SK-N-SH (cell line): ENCODE results near the gene TP53TG5. TPM values are rescaled to one million over a fixed set of nuclear protein-coding genes. Genes with fewer than 3 reads are reported as not detected.

Experiments
- CTCF ChIA-PET: fragments of 300-600, 350-600 bp; formaldehyde crosslinking; extraction: SDS; loops from one replicate; lab custom pipeline; 2021; lab: Yijun Ruan, JAX
- POLR2A ChIA-PET: fragments of 350-600 bp; sonication (Branson Sonifier 250); formaldehyde crosslinking; extraction: SDS; loops from one replicate; lab custom pipeline; 2020; ENCODE audit warnings: antibody characterized with exemption, inconsistent platforms; lab: Yijun Ruan, JAX
- DNase-seq: peaks from one replicate; pipeline ENCODE4 v3.0.0; 2012
- H2AFZ ChIP-seq: fragments of 200-600 bp; sonication (generic); 2 replicates; pipeline ENCODE4 v1.8.1; 2016; ENCODE audit warnings: antibody characterized with exemption, mild to moderate bottlenecking, low read depth
- H3F3A ChIP-seq: fragments of 200-600 bp; sonication (generic); replicated peaks from 2 replicates; pipeline ENCODE3; 2016; ENCODE audit warnings: antibody characterized with exemption, mild to moderate bottlenecking; ENCODE audit not compliant: insufficient read depth
- H3K27ac ChIP-seq, 2 experiments: fragments of 200-500 bp in 1 of 2; fragments of 200-600 bp in 1 of 2; sonication (Bioruptor generic) in 1 of 2; sonication (generic), shearing (Covaris generic) in 1 of 2; 2 replicates each; pipeline versions ENCODE4 v1.5.1 to v1.6.1; 2014 to 2016; ENCODE audit warnings: low read depth in 2 of 2, inconsistent platforms in 1 of 2, low read length in 1 of 2, mild to moderate bottlenecking in 1 of 2, mixed read lengths in 1 of 2
- H3K27me3 ChIP-seq: fragments of 200-600 bp; sonication (generic), shearing (Covaris generic); 2 replicates; pipeline ENCODE4 v1.6.1; 2016; ENCODE audit warnings: mixed run types; ENCODE audit not compliant: insufficient read depth
- H3K36me3 ChIP-seq, 2 experiments: fragments of 200-500 bp in 1 of 2; fragments of 200-600 bp in 1 of 2; sonication (Bioruptor generic) in 1 of 2; sonication (generic) in 1 of 2; replicated peaks in 1 of 2; 2 replicates each; pipeline versions ENCODE3 to v1.5.1; 2014 to 2016; ENCODE audit warnings: low read length in 1 of 2, mild to moderate bottlenecking in 1 of 2; ENCODE audit not compliant: insufficient read depth in 2 of 2, control insufficient read depth in 1 of 2
- H3K4me1 ChIP-seq, 2 experiments: fragments of 200-500 bp in 1 of 2; fragments of 200-600 bp in 1 of 2; sonication (Bioruptor generic) in 1 of 2; sonication (generic), shearing (Covaris generic) in 1 of 2; 2 replicates each; pipeline versions ENCODE4 v1.5.1 to v1.6.1; 2014 to 2016; ENCODE audit warnings: low read depth in 1 of 2, low read length in 1 of 2, mixed run types in 1 of 2; ENCODE audit not compliant: insufficient read depth in 2 of 2, control insufficient read depth in 1 of 2
- H3K4me2 ChIP-seq: fragments of 200-600 bp; sonication (generic), shearing (Covaris generic); 2 replicates; pipeline ENCODE4 v1.6.1; 2017; ENCODE audit warnings: mixed run types
- H3K4me3 ChIP-seq, 2 experiments: fragments of 200-500 bp in 1 of 2; fragments of 200-600 bp in 1 of 2; sonication (Bioruptor generic) in 1 of 2; sonication (generic), shearing (Covaris generic) in 1 of 2; 2 replicates each; pipeline versions ENCODE4 v1.5.1 to v1.8.1; 2014 to 2016; ENCODE audit warnings: low read depth in 2 of 2, inconsistent platforms in 1 of 2, low read length in 1 of 2, mild to moderate bottlenecking in 1 of 2, mixed read lengths in 1 of 2, moderate library complexity in 1 of 2
- H3K79me2 ChIP-seq: fragments of 200-600 bp; sonication (generic); 2 replicates; pipeline ENCODE4 v1.8.1; 2017; ENCODE audit warnings: mild to moderate bottlenecking; ENCODE audit not compliant: insufficient read depth
- H3K9ac ChIP-seq: fragments of 200-600 bp; sonication (generic); 2 replicates; pipeline ENCODE4 v1.6.1; 2017; ENCODE audit warnings: mixed run types
- H3K9me2 ChIP-seq: fragments of 200-600 bp; sonication (generic); 2 replicates; pipeline ENCODE4 v1.6.1; 2017; ENCODE audit warnings: mixed run types
- H3K9me3 ChIP-seq: fragments of 200-600 bp; sonication (generic); 2 replicates; pipeline ENCODE4 v1.6.1; 2017; ENCODE audit warnings: mixed run types, mild to moderate bottlenecking, moderate library complexity
- H4K20me1 ChIP-seq: fragments of 200-600 bp; sonication (generic); 2 replicates; pipeline ENCODE4 v1.6.1; 2017; ENCODE audit warnings: mild to moderate bottlenecking, mixed run types; ENCODE audit not compliant: insufficient read depth
- CTCF ChIP-seq: fragments of 200-600 bp; sonication (generic); IDR thresholded peaks from 2 replicates; pipeline ENCODE4 v1.6.1; 2017; ENCODE audit warnings: antibody characterized with exemption, mild to moderate bottlenecking, moderate library complexity
- ELF1 ChIP-seq: IDR thresholded peaks from 2 replicates; pipeline ENCODE4 v1.4.0; 2012
- EZH2phosphoT487 ChIP-seq: fragments of 200-600 bp; sonication (generic); IDR thresholded peaks from 2 replicates; pipeline ENCODE4 v1.6.1; 2017; ENCODE audit warnings: low read depth, mixed run types, mild to moderate bottlenecking, antibody characterized with exemption, moderate library complexity, borderline replicate concordance
- FOXM1 ChIP-seq: IDR thresholded peaks from 2 replicates; pipeline ENCODE4 v1.4.0; 2012; ENCODE audit warnings: low read depth, mild to moderate bottlenecking
- GABPA ChIP-seq: IDR thresholded peaks from 2 replicates; pipeline ENCODE4 v1.4.0; 2012; ENCODE audit warnings: low read depth, mild to moderate bottlenecking
- GATA2 ChIP-seq: sonication (generic); formaldehyde crosslinking; IDR thresholded peaks from 2 replicates; pipeline ENCODE4 v1.5.0; 2020; ENCODE audit warnings: mild to moderate bottlenecking, missing genetic modification reagents
- MXI1 ChIP-seq: IDR thresholded peaks from 2 replicates; pipeline ENCODE4 v1.6.1; 2012; ENCODE audit warnings: mild to moderate bottlenecking, low read depth, low read length, improper control_type of control experiment
- RCOR1 ChIP-seq: fragments of 150-350 bp; IDR thresholded peaks from 2 replicates; pipeline ENCODE4 v1.6.1; 2017; ENCODE audit warnings: antibody characterized with exemption, low read length
- TCF12 ChIP-seq: IDR thresholded peaks from 2 replicates; pipeline ENCODE4 v1.4.0; 2012
- WGBS: methylation state at CpG from one replicate; pipeline ENCODE4 v1.1.6; 2017; ENCODE audit warnings: low lambda C conversion rate; 5-methylcytosine and 5-hydroxymethylcytosine counted together
- polyA plus RNA-seq, 3 experiments: library from polyadenylated mRNA; depleted of rRNA; stranded (reverse); fragments of >200 nt; gene quantifications; 2 replicates each; pipeline ENCODE4 v1.2.3, GENCODE V29; 2012
- TF ChIP-seq, protein P1 (sequence below): IDR thresholded peaks from 2 replicates; pipeline ENCODE4 v1.4.0; 2012; ENCODE audit warnings: low read depth, borderline replicate concordance
- TF ChIP-seq, protein P2 (sequence below): fragments of 150-350 bp; IDR thresholded peaks from 2 replicates; pipeline ENCODE4 v1.6.1; 2016; ENCODE audit warnings: mild to moderate bottlenecking, low read depth, low read length
- TF ChIP-seq, protein P3 (sequence below): IDR thresholded peaks from 2 replicates; pipeline ENCODE4 v1.6.1; 2012; ENCODE audit warnings: mild to moderate bottlenecking, low read depth, low read length, moderate library complexity

TP53TG5 gene
- polyA plus RNA-seq, 1 of the 3 experiments (the other 2 are of a cell fraction) = not detected

- peak overlapping the region in 1 of 2 experiments; percentile 96; a peak in 1 of 4 replicates for H3K27ac ChIP-seq
- no peak overlapping the region for H2AFZ ChIP-seq
- H3K9me3 ChIP-seq = no peaks in the 10 kb centered on the region
- no peak overlapping the region for H3K4me2 ChIP-seq
- H3K9me2 ChIP-seq = no peaks in the 10 kb centered on the region
- TF ChIP-seq GABPA (no peak), RCOR1 (no peak), CTCF (no peak), GATA2 (CRISPR knock-in tag) (no peak), ELF1 (no peak), TCF12 (no peak), EZH2phosphoT487 (no peak), MXI1 (no peak), FOXM1 (no peak)
- TF ChIP-seq, protein P1, sequence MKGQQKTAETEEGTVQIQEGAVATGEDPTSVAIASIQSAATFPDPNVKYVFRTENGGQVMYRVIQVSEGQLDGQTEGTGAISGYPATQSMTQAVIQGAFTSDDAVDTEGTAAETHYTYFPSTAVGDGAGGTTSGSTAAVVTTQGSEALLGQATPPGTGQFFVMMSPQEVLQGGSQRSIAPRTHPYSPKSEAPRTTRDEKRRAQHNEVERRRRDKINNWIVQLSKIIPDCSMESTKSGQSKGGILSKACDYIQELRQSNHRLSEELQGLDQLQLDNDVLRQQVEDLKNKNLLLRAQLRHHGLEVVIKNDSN = no peak
- TF ChIP-seq, protein P2, sequence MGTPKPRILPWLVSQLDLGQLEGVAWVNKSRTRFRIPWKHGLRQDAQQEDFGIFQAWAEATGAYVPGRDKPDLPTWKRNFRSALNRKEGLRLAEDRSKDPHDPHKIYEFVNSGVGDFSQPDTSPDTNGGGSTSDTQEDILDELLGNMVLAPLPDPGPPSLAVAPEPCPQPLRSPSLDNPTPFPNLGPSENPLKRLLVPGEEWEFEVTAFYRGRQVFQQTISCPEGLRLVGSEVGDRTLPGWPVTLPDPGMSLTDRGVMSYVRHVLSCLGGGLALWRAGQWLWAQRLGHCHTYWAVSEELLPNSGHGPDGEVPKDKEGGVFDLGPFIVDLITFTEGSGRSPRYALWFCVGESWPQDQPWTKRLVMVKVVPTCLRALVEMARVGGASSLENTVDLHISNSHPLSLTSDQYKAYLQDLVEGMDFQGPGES = no peak
- TF ChIP-seq, protein P3, sequence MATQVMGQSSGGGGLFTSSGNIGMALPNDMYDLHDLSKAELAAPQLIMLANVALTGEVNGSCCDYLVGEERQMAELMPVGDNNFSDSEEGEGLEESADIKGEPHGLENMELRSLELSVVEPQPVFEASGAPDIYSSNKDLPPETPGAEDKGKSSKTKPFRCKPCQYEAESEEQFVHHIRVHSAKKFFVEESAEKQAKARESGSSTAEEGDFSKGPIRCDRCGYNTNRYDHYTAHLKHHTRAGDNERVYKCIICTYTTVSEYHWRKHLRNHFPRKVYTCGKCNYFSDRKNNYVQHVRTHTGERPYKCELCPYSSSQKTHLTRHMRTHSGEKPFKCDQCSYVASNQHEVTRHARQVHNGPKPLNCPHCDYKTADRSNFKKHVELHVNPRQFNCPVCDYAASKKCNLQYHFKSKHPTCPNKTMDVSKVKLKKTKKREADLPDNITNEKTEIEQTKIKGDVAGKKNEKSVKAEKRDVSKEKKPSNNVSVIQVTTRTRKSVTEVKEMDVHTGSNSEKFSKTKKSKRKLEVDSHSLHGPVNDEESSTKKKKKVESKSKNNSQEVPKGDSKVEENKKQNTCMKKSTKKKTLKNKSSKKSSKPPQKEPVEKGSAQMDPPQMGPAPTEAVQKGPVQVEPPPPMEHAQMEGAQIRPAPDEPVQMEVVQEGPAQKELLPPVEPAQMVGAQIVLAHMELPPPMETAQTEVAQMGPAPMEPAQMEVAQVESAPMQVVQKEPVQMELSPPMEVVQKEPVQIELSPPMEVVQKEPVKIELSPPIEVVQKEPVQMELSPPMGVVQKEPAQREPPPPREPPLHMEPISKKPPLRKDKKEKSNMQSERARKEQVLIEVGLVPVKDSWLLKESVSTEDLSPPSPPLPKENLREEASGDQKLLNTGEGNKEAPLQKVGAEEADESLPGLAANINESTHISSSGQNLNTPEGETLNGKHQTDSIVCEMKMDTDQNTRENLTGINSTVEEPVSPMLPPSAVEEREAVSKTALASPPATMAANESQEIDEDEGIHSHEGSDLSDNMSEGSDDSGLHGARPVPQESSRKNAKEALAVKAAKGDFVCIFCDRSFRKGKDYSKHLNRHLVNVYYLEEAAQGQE = no peak
- WGBS = 88% methylated on average over 4 of the region's 5 CpGs
- H3K4me3 ChIP-seq = no peak overlapping the region
- peaks cover 82% of the 10 kb centered on the region for H3K79me2 ChIP-seq
- no peak for DNase-seq
- ChIA-PET POLR2A (no interaction called here), CTCF (interaction anchor here (1.7 to 4.3 kb wide), 5 partner anchors 12 to 97 kb away, joined by 4 to 31 read pairs (median 8); partner anchors contain the start of gene SYS1)
- peaks cover 7 to 10% of the 10 kb centered on the region in 2 experiments for H3K36me3 ChIP-seq
- H3K9ac ChIP-seq = no peak overlapping the region
- H3K27me3 ChIP-seq = no peaks in the 10 kb centered on the region
- peaks cover 34% of the 10 kb centered on the region for H3F3A ChIP-seq
- peaks cover 65 to 72% of the 10 kb centered on the region in 2 experiments for H3K4me1 ChIP-seq
- peaks cover 11% of the 10 kb centered on the region; the same call in 1 of the 2 replicates for H4K20me1 ChIP-seq
Measured at GRCh38 chr20:45340236-45340847, 37.8 kb downstream of the TP53TG5 start.
